HG03066 (cell line): Measurements from ENCODE around the gene ASIC3.

ENCODE experiments used
- ATAC-seq: cut with Tn5 transposase; IDR thresholded peaks from one replicate; pipeline ENCODE4 v1.9.1; 2021; ENCODE audit warnings: low read depth; ENCODE audit not compliant: unreplicated experiment

The ASIC3 gene

DNA sequence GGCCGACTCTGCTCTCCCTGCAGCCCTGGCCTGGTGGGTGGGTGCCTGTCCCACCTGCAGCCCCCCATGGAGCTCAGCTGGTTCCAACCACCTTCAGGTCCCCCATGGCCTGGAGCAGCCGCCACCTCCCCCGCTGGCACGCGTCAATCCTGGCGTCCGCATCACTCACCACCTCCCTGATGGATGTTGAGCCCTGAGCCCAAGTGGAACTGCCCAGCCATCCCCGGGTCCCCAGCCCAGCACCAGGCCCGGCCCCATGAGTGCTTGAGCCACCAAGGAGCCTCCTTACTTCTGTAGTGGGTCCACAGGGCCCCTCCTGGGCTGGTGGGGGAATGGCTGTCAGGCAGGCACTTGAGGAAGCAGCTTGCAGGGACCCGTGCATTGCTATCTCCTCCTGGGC is 52.6 kb downstream of the ASIC3 start:
- no peak for ATAC-seq

DNA sequence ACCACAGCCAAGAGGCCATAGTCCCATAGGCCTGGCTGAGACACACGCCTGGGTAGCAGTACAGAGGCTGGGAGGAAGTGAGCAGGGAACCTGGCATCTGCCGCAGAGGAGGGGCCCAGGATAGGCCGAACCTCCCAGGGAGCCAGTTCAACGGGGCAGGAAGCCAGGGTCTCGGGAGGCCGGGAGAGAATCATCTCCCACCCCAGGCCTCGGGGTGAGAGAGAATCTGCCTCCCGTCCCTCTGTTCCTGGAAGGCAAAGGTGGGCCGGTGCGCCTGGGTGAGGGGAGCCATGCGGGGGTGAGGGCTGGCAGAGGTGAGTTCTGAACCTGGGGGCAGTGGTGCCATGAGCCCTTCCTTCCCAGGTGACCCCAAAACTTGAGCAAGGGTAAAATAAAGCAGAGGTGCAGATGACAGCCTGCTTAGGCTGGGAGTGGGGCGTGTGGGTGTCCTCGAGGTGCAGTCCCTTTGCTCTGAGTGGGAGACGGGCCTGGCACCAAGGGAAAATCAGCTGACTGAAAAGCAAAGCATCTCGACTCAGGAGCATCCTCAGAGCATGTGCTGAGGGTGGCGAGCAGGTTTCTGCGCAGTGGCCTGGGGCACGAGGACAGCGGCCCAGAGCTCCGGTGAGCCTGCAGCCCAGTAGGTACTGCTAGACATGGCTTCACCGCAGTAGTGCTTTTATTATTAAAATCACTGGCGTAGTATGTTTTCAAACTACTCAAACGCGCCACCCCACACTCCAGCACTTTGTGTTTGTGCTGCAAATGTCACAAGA is 53.5 kb downstream of the ASIC3 start:
- no peak for ATAC-seq
